Gastroesophageal sphincter (tissue), 3 donors: ENCODE results near the gene LINC00237.

Experiments used
- EP300 ChIP-seq: sonication (generic); formaldehyde crosslinking; IDR thresholded peaks from one replicate; pipeline ENCODE4 v1.6.1; 2017; ENCODE audit warnings: antibody characterized with exemption, mild to moderate bottlenecking
- POLR2A ChIP-seq, 2 donors: fragments of 450-650 bp; IDR thresholded peaks; one replicate each; pipeline ENCODE4 v1.6.1; 2017; ENCODE audit warnings: antibody characterized with exemption in 2 of 2, mild to moderate bottlenecking in 2 of 2, moderate library complexity in 1 of 2
- TF ChIP-seq, protein P1 (sequence below), 4 experiments: fragments of 200-600 bp in 2 of 4; fragments of 450-650 bp in 2 of 4; sonication (generic) in 1 of 4; IDR thresholded peaks; one replicate each; pipeline ENCODE4 v1.5.1; 2017 to 2019; ENCODE audit warnings: antibody characterized with exemption in 4 of 4, mild to moderate bottlenecking in 2 of 4, moderate library complexity in 2 of 4

GRCh38 chr20:21147593-21147992 is 41.4 kb upstream of the LINC00237 start:
- TF ChIP-seq, protein P1, sequence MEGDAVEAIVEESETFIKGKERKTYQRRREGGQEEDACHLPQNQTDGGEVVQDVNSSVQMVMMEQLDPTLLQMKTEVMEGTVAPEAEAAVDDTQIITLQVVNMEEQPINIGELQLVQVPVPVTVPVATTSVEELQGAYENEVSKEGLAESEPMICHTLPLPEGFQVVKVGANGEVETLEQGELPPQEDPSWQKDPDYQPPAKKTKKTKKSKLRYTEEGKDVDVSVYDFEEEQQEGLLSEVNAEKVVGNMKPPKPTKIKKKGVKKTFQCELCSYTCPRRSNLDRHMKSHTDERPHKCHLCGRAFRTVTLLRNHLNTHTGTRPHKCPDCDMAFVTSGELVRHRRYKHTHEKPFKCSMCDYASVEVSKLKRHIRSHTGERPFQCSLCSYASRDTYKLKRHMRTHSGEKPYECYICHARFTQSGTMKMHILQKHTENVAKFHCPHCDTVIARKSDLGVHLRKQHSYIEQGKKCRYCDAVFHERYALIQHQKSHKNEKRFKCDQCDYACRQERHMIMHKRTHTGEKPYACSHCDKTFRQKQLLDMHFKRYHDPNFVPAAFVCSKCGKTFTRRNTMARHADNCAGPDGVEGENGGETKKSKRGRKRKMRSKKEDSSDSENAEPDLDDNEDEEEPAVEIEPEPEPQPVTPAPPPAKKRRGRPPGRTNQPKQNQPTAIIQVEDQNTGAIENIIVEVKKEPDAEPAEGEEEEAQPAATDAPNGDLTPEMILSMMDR (IDR thresholded peaks at IDR 0.05): no peak
- TF ChIP-seq EP300 (no peak), POLR2A (IDR thresholded peaks at IDR 0.05) (no peak)
